ENCODE data around the gene RECQL5.

Gene RECQL5

DNA sequence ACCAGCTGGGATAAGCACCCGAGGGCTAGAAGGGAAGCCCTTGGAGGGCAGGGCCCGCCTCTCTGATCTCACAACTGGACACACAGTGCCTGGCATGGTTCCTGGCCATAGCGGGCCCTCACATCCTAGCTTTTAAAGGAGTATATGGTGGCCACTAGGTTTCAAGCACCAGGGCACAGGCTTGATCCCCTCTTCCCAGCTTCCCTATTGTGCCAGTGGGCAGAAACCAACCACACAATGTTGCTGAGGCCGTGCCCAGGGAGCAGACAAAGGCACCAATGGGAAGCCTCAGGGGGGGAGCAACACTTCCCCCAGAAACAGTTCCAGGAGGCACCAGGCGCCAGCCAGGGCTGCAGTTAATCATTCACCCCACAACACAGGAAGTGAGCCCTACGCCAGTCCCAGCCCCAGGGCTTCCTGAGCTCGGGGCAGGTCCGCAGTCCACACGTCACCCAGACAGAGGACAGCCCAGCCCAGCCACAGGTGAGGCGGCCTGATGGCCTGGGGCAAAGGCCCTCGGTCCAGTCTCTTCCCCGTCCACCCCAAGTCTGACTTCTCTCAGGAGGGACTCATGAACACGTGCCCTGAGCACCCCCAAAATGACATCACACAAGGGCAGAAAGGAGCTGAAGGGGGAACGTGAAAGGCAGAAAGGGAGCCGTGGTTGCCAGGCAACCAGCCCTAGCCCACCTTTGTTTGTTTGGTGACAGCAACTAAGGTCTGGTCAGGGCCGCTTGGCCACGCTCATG, 20.9 kb downstream of the RECQL5 start:
- no peak for DNase-seq
- Histone ChIP-seq H3K27me3 (ENCODE audit: insufficient read depth, low read length, poor library complexity) (no peaks in the 10 kb centered on the region), H4K20me1 (ENCODE audit: insufficient read depth, low read length) (no peaks in the 10 kb centered on the region), H3K4me3 (ENCODE audit: low read depth in 1 of 2, low read length in 2 of 2) (no peak overlapping the region), H3K9ac (ENCODE audit: low read depth, low read length) (no peak overlapping the region), H2AFZ (ENCODE audit: low read depth, low read length) (no peak overlapping the region), H3K36me3 (ENCODE audit: insufficient read depth, low read length) (peaks cover 22% of the 10 kb centered on the region), H3K27ac (ENCODE audit: low read length) (no peak overlapping the region), H3K79me2 (ENCODE audit: insufficient read depth, low read length) (no peaks in the 10 kb centered on the region), H3K4me2 (ENCODE audit: insufficient read depth, low read length) (no peak overlapping the region), H3K9me3 (ENCODE audit: insufficient read depth, low read length, severe bottlenecking) (no peaks in the 10 kb centered on the region), H3K4me1 (ENCODE audit: insufficient read depth, low read length) (no peaks in the 10 kb centered on the region)
- no peak; the same call in 2 of the 3 replicates for ATAC-seq (ENCODE audit: insufficient read depth, low read depth)
- no peak for TF ChIP-seq EZH2 (IDR thresholded peaks at IDR 0.05; ENCODE audit: borderline replicate concordance, low read depth, low read length, severe bottlenecking)
- TF ChIP-seq CTCF (IDR thresholded peaks at IDR 0.05; ENCODE audit: borderline replicate concordance, extremely low read depth, low read length, poor library complexity, severe bottlenecking), result no peak

DNA sequence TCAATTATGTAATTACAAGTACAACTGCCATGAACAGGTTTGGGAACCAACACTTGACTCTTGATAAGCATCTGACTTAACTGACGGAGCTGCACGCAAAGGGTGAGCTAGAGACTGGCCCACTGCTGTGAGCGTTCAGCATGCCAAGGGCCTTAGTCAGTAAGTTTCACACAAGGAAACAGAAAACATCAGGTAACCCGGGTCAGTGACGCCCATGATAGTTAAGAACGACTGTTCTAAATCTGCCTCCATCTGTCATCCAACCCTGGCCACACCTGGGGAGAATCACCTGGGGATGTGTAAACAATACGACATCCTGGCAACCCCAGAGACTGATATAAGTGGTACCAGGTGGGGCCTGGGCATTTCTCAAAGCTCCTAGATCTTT, 21.5 kb downstream of the RECQL5 start:
- TF ChIP-seq EZH2 (IDR thresholded peaks at IDR 0.05; ENCODE audit: borderline replicate concordance, low read depth, low read length, severe bottlenecking) (no peak), CTCF (IDR thresholded peaks at IDR 0.05; ENCODE audit: borderline replicate concordance, extremely low read depth, low read length, poor library complexity, severe bottlenecking) (no peak)
- no peak overlapping the region for H3K9ac ChIP-seq (ENCODE audit: low read depth, low read length)
- H3K79me2 ChIP-seq (ENCODE audit: insufficient read depth, low read length), result no peaks in the 10 kb centered on the region
- H3K36me3 ChIP-seq (ENCODE audit: insufficient read depth, low read length), result peaks cover 17% of the 10 kb centered on the region
- H2AFZ ChIP-seq (ENCODE audit: low read depth, low read length), result no peak overlapping the region
- H3K4me3 ChIP-seq (ENCODE audit: low read depth in 1 of 2, low read length in 2 of 2), result no peak overlapping the region
- H3K27me3 ChIP-seq (ENCODE audit: insufficient read depth, low read length, poor library complexity), result no peaks in the 10 kb centered on the region
- H3K27ac ChIP-seq (ENCODE audit: low read length), result no peak overlapping the region
- H3K9me3 ChIP-seq (ENCODE audit: insufficient read depth, low read length, severe bottlenecking), result no peaks in the 10 kb centered on the region
- H4K20me1 ChIP-seq (ENCODE audit: insufficient read depth, low read length), result no peaks in the 10 kb centered on the region
- H3K4me1 ChIP-seq (ENCODE audit: insufficient read depth, low read length), result no peaks in the 10 kb centered on the region
- H3K4me2 ChIP-seq (ENCODE audit: insufficient read depth, low read length), result no peak overlapping the region
- DNase-seq, result no peak
- ATAC-seq (ENCODE audit: insufficient read depth, low read depth), result no peak

DNA sequence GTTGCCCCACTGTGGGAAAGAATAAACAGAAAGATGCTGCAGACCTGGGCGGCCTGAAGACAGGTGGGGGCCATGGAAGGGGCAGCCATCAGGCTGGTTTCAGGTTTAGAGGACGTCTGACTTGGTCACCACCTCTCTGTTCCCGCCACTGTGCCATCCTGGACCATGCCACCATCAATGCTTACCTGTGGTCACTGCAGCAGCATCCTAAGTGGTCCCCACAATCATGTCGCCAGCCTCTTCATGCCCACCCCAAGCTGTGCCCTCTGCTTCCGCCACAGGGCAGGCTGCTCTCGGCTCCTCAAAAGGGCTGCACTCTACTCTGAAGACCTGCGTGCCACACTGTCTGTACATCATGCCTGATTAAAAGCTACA, 23.3 kb downstream of the RECQL5 start:
- Histone ChIP-seq H4K20me1 (ENCODE audit: insufficient read depth, low read length) (no peaks in the 10 kb centered on the region; the same call in 1 of the 2 replicates), H3K27me3 (ENCODE audit: insufficient read depth, low read length, poor library complexity) (no peaks in the 10 kb centered on the region), H3K4me2 (ENCODE audit: insufficient read depth, low read length) (no peak overlapping the region), H3K79me2 (ENCODE audit: insufficient read depth, low read length) (no peaks in the 10 kb centered on the region), H2AFZ (ENCODE audit: low read depth, low read length) (no peak overlapping the region), H3K4me1 (ENCODE audit: insufficient read depth, low read length) (no peaks in the 10 kb centered on the region), H3K9ac (ENCODE audit: low read depth, low read length) (no peak overlapping the region), H3K4me3 (ENCODE audit: low read depth in 1 of 2, low read length in 2 of 2) (no peak overlapping the region), H3K9me3 (ENCODE audit: insufficient read depth, low read length, severe bottlenecking) (no peaks in the 10 kb centered on the region), H3K27ac (ENCODE audit: low read length) (no peak overlapping the region), H3K36me3 (ENCODE audit: insufficient read depth, low read length) (peaks cover 5% of the 10 kb centered on the region; the same call in 1 of the 2 replicates)
- TF ChIP-seq EZH2 (IDR thresholded peaks at IDR 0.05; ENCODE audit: borderline replicate concordance, low read depth, low read length, severe bottlenecking), result no peak
- TF ChIP-seq CTCF (IDR thresholded peaks at IDR 0.05; ENCODE audit: borderline replicate concordance, extremely low read depth, low read length, poor library complexity, severe bottlenecking), result no peak
- DNase-seq, result no peak
- ATAC-seq (ENCODE audit: insufficient read depth, low read depth), result no peak
